Esophagus muscularis mucosa (tissue), 3 donors: ENCODE data around the gene SPRED2.

Experiments used
- POLR2A ChIP-seq: fragments of 450-650 bp; IDR thresholded peaks from one replicate; pipeline ENCODE4 v1.6.1; 2017; ENCODE audit warnings: antibody characterized with exemption, moderate library complexity, mild to moderate bottlenecking, low read depth
- TF ChIP-seq, protein P1 (sequence below), 3 experiments: fragments of 200-600 bp in 2 of 3; fragments of 450-650 bp in 1 of 3; sonication (generic) in 2 of 3; IDR thresholded peaks; one replicate each; pipeline ENCODE4 v1.5.1; 2017 to 2019; ENCODE audit warnings: antibody characterized with exemption in 3 of 3, mild to moderate bottlenecking in 2 of 3, moderate library complexity in 1 of 3

GRCh38 chr2:65263262-65263661, 169.1 kb downstream of the SPRED2 start:
- TF ChIP-seq, protein P1, sequence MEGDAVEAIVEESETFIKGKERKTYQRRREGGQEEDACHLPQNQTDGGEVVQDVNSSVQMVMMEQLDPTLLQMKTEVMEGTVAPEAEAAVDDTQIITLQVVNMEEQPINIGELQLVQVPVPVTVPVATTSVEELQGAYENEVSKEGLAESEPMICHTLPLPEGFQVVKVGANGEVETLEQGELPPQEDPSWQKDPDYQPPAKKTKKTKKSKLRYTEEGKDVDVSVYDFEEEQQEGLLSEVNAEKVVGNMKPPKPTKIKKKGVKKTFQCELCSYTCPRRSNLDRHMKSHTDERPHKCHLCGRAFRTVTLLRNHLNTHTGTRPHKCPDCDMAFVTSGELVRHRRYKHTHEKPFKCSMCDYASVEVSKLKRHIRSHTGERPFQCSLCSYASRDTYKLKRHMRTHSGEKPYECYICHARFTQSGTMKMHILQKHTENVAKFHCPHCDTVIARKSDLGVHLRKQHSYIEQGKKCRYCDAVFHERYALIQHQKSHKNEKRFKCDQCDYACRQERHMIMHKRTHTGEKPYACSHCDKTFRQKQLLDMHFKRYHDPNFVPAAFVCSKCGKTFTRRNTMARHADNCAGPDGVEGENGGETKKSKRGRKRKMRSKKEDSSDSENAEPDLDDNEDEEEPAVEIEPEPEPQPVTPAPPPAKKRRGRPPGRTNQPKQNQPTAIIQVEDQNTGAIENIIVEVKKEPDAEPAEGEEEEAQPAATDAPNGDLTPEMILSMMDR (IDR thresholded peaks at IDR 0.05): no peak
- no peak for TF ChIP-seq POLR2A
